Hematopoietic multipotent progenitor cell treated with erythropoietin and hydrocortisone succinate and interleukin-3 and kit ligand, for 4 days (in vitro differentiated cells): ENCODE results near the gene SDCBP2.

Experiments used
- DNase-seq: peaks from one replicate; pipeline ENCODE4 v3.0.0-alpha.2; 2015

The SDCBP2 gene

GRCh38 chr20:1267809-1268374, 61.0 kb downstream of the SDCBP2 start:
- DNase-seq, result no peak

- no peak for DNase-seq
Measured at GRCh38 chr20:1267161-1267560, 61.8 kb downstream of the SDCBP2 start.

GRCh38 chr20:1266167-1266973, 62.6 kb downstream of the SDCBP2 start, which contains the start of gene SNPH:
SNPH (plus strand) TSS chr20:1266294; CDS start chr20:1296240, 29,946 bp downstream.
- DNase-seq, result peak; percentile 78

GRCh38 chr20:1265916-1266166, 63.1 kb downstream of the SDCBP2 start:
- no peak for DNase-seq

- DNase-seq, result no peak
Measured at GRCh38 chr20:1265226-1265915, 63.6 kb downstream of the SDCBP2 start.

- DNase-seq, result no peak
Measured at GRCh38 chr20:1264727-1265126, 64.2 kb downstream of the SDCBP2 start.

- DNase-seq, result peak; percentile 27
Measured at GRCh38 chr20:1263853-1264252, 65.1 kb downstream of the SDCBP2 start.
